WERI-Rb-1 (cell line): Measurements from ENCODE around the gene DLL3.

ENCODE experiments used
- DNase-seq: peaks from one replicate; pipeline ENCODE4 v3.0.0-alpha.2; 2020
- H3K27ac ChIP-seq: fragments of 250-450 bp; sonication (Bioruptor Pico); 2 replicates; pipeline ENCODE4 v1.5.1; 2020; ENCODE audit warnings: mild to moderate bottlenecking, moderate library complexity
- H3K27me3 ChIP-seq: fragments of 250-450 bp; sonication (Bioruptor Pico); 2 replicates; pipeline ENCODE4 v1.5.1; 2021; ENCODE audit warnings: mild to moderate bottlenecking, low read depth, moderate library complexity; ENCODE audit not compliant: insufficient read depth, severe bottlenecking
- H3K36me3 ChIP-seq: fragments of 250-450 bp; sonication (Bioruptor Pico); 2 replicates; pipeline ENCODE4 v1.5.1; 2020; ENCODE audit warnings: mild to moderate bottlenecking, moderate library complexity
- H3K4me3 ChIP-seq: 2 replicates; pipeline ENCODE4 v1.5.1; 2011; ENCODE audit warnings: low read depth, mild to moderate bottlenecking, control low read depth, low read length
- H3K9me3 ChIP-seq: fragments of 250-450 bp; sonication (Bioruptor Pico); 2 replicates; pipeline ENCODE4 v1.5.1; 2021; ENCODE audit warnings: mild to moderate bottlenecking, moderate library complexity; ENCODE audit not compliant: severe bottlenecking
- CTCF ChIP-seq: IDR thresholded peaks from 2 replicates; pipeline ENCODE4 v1.5.1; 2011; ENCODE audit warnings: low read depth, mild to moderate bottlenecking, control low read depth, inconsistent platforms, low read length

DLL3 gene

GRCh38 chr19:39533791-39534190, 35.0 kb downstream of the DLL3 start:
- H3K27ac ChIP-seq: no peak overlapping the region
- DNase-seq: no peak
- no peaks in the 10 kb centered on the region for H3K27me3 ChIP-seq
- TF ChIP-seq CTCF: no peak
- peaks cover 6% of the 10 kb centered on the region for H3K36me3 ChIP-seq
- H3K4me3 ChIP-seq: no peak overlapping the region
- H3K9me3 ChIP-seq: no peaks in the 10 kb centered on the region

- no peak for TF ChIP-seq CTCF
- peak overlapping the region; percentile 92 for H3K4me3 ChIP-seq
- H3K36me3 ChIP-seq: no peaks in the 10 kb centered on the region; the same call in 1 of the 2 replicates
- peak overlapping the region; percentile 85; the same call in 1 of the 2 replicates for H3K27ac ChIP-seq
- no peaks in the 10 kb centered on the region for H3K9me3 ChIP-seq
- DNase-seq: no peak
- H3K27me3 ChIP-seq: no peaks in the 10 kb centered on the region
Observed at GRCh38 chr19:39539165-39539517, 40.4 kb downstream of the DLL3 start.

GRCh38 chr19:39539518-39540332, 41.0 kb downstream of the DLL3 start, which contains the start of gene EID2:
Gene EID2, minus strand, starts transcription at chr19:39540161. Its CDS starts 82 bp downstream, at chr19:39540079.
- Histone ChIP-seq H3K9me3 (no peaks in the 10 kb centered on the region), H3K4me3 (peak within 1 kb of the TSS; percentile 92), H3K36me3 (no peaks in the 10 kb centered on the region; the same call in 1 of the 2 replicates), H3K27ac (peak within 1 kb of the TSS; percentile 85), H3K27me3 (no peaks in the 10 kb centered on the region)
- peak; percentile 59 for TF ChIP-seq CTCF
- DNase-seq: peak; percentile 93

- Histone ChIP-seq H3K4me3 (peak overlapping the region; percentile 92), H3K36me3 (no peaks in the 10 kb centered on the region; the same call in 1 of the 2 replicates), H3K9me3 (no peaks in the 10 kb centered on the region), H3K27ac (no peak overlapping the region), H3K27me3 (no peaks in the 10 kb centered on the region)
- no peak for TF ChIP-seq CTCF
- no peak for DNase-seq
Observed at GRCh38 chr19:39540333-39540673, 41.6 kb downstream of the DLL3 start.

GRCh38 chr19:39542206-39542605, 43.5 kb downstream of the DLL3 start:
- no peaks in the 10 kb centered on the region; the same call in 1 of the 2 replicates for H3K36me3 ChIP-seq
- no peaks in the 10 kb centered on the region for H3K27me3 ChIP-seq
- no peak for TF ChIP-seq CTCF
- H3K27ac ChIP-seq: no peak overlapping the region
- DNase-seq: no peak
- H3K4me3 ChIP-seq: no peak overlapping the region
- H3K9me3 ChIP-seq: no peaks in the 10 kb centered on the region
